Measurements from ENCODE around the gene ARSG.

ARSG gene

GRCh38 chr17:68424861-68425260 is 133.6 kb downstream of the ARSG start:
- no peak overlapping the region for H3K4me3 ChIP-seq (ENCODE audit: low read depth, low read length)
- DNase-seq (ENCODE audit: low read depth), result no peak
- TF ChIP-seq CTCF (IDR thresholded peaks at IDR 0.05; ENCODE audit: insufficient read depth, low read depth, low read length, missing control alignments), result no peak

- TF ChIP-seq CTCF (IDR thresholded peaks at IDR 0.05; ENCODE audit: insufficient read depth, low read depth, low read length, missing control alignments), result no peak
- no peak for DNase-seq (ENCODE audit: low read depth)
- H3K4me3 ChIP-seq (ENCODE audit: low read depth, low read length), result no peak overlapping the region
Observed at GRCh38 chr17:68425979-68426378, 134.7 kb downstream of the ARSG start.

GRCh38 chr17:68427575-68427974 is 136.3 kb downstream of the ARSG start:
- TF ChIP-seq CTCF (IDR thresholded peaks at IDR 0.05; ENCODE audit: insufficient read depth, low read depth, low read length, missing control alignments), result no peak
- H3K4me3 ChIP-seq (ENCODE audit: low read depth, low read length), result no peak overlapping the region
- no peak for DNase-seq (ENCODE audit: low read depth)

- no peak overlapping the region for H3K4me3 ChIP-seq (ENCODE audit: low read depth, low read length)
- no peak for TF ChIP-seq CTCF (IDR thresholded peaks at IDR 0.05; ENCODE audit: insufficient read depth, low read depth, low read length, missing control alignments)
- DNase-seq (ENCODE audit: low read depth), result no peak
Observed at GRCh38 chr17:68428498-68429172, 137.3 kb downstream of the ARSG start.

- no peak overlapping the region for H3K4me3 ChIP-seq (ENCODE audit: low read depth, low read length)
- TF ChIP-seq CTCF (IDR thresholded peaks at IDR 0.05; ENCODE audit: insufficient read depth, low read depth, low read length, missing control alignments), result no peak
- no peak for DNase-seq (ENCODE audit: low read depth)
Observed at GRCh38 chr17:68429881-68430280, 138.6 kb downstream of the ARSG start.

- no peak for DNase-seq (ENCODE audit: low read depth)
- no peak for TF ChIP-seq CTCF (IDR thresholded peaks at IDR 0.05; ENCODE audit: insufficient read depth, low read depth, low read length, missing control alignments)
- no peak overlapping the region for H3K4me3 ChIP-seq (ENCODE audit: low read depth, low read length)
Observed at GRCh38 chr17:68431045-68431608, 139.8 kb downstream of the ARSG start.

GRCh38 chr17:68431661-68432071 is 140.4 kb downstream of the ARSG start:
- TF ChIP-seq CTCF (IDR thresholded peaks at IDR 0.05; ENCODE audit: insufficient read depth, low read depth, low read length, missing control alignments), result peak; percentile 32
- no peak overlapping the region for H3K4me3 ChIP-seq (ENCODE audit: low read depth, low read length)
- peak; percentile 62 for DNase-seq (ENCODE audit: low read depth)
